ENCODE data around the gene MEIS3. TPM values are rescaled to one million over a fixed set of nuclear protein-coding genes. Genes with fewer than 3 reads are reported as not detected.

MEIS3 gene
- total and polyA plus RNA-seq, 2 donors (not counting 1 experiment from before 2014, with no cell fraction given) = 30.5 to 57.8 TPM

- no peaks in the 10 kb centered on the region for H3K9me3 ChIP-seq (ENCODE audit: control insufficient read depth, insufficient read depth, low read depth, low read length)
- no peak overlapping the region for H3K4me3 ChIP-seq (replicated peaks in 1 of 4; ENCODE audit: control extremely low read depth in 1 of 4, insufficient read depth in 1 of 4, low read depth in 3 of 4, low read length in 4 of 4)
- H3K4me1 ChIP-seq (ENCODE audit: control insufficient read depth, extremely low read depth, insufficient read depth, low read length) = no peaks in the 10 kb centered on the region
- H3K27me3 ChIP-seq (ENCODE audit: control insufficient read depth, insufficient read depth, low read length) = no peaks in the 10 kb centered on the region
- TF ChIP-seq EZH2 (IDR thresholded peaks at IDR 0.05; ENCODE audit: low read length, missing control alignments) = no peak
- TF ChIP-seq CTCF (conservative IDR thresholded peaks at IDR 0.05 in 1 of 2, IDR thresholded peaks at IDR 0.05 in 1 of 2; ENCODE audit: low read depth in 1 of 2, low read length in 2 of 2) = no peak
- no peak overlapping the region for H2AFZ ChIP-seq (ENCODE audit: low read length)
- H3K36me3 ChIP-seq (ENCODE audit: control insufficient read depth, insufficient read depth, low read length) = peaks cover 39% of the 10 kb centered on the region
- H3K27ac ChIP-seq (ENCODE audit: insufficient read depth, low read length) = no peak overlapping the region
- no peak overlapping the region for H3K9ac ChIP-seq (ENCODE audit: insufficient read depth, low read length)
- no peak overlapping the region for H3K4me2 ChIP-seq (ENCODE audit: extremely low read depth, insufficient read depth, low read length)
- no peak for DNase-seq (ENCODE audit: low read depth in 2 of 2)
- H3K79me2 ChIP-seq (ENCODE audit: control insufficient read depth, insufficient read depth, low read length) = no peaks in the 10 kb centered on the region
- no peaks in the 10 kb centered on the region for H4K20me1 ChIP-seq (ENCODE audit: control insufficient read depth, extremely low read depth, insufficient read depth, low read length)
Observed at GRCh38 chr19:47377208-47377701, 42.1 kb downstream of the MEIS3 start.

GRCh38 chr19:47376589-47377144 lies 42.7 kb downstream of the MEIS3 start:
- peaks cover 38% of the 10 kb centered on the region for H3K36me3 ChIP-seq (ENCODE audit: control insufficient read depth, insufficient read depth, low read length)

More at GRCh38 chr19:47376589-47377144, 42.7 kb downstream of the MEIS3 start:
- Histone ChIP-seq H3K4me2 (ENCODE audit: extremely low read depth, insufficient read depth, low read length) (no peak overlapping the region), H3K9ac (ENCODE audit: insufficient read depth, low read length) (no peak overlapping the region), H3K4me1 (ENCODE audit: control insufficient read depth, extremely low read depth, insufficient read depth, low read length) (no peaks in the 10 kb centered on the region), H3K79me2 (ENCODE audit: control insufficient read depth, insufficient read depth, low read length) (no peaks in the 10 kb centered on the region), H4K20me1 (ENCODE audit: control insufficient read depth, extremely low read depth, insufficient read depth, low read length) (no peaks in the 10 kb centered on the region), H3K27me3 (ENCODE audit: control insufficient read depth, insufficient read depth, low read length) (no peaks in the 10 kb centered on the region), H3K4me3 (replicated peaks in 1 of 4; ENCODE audit: control extremely low read depth in 1 of 4, insufficient read depth in 1 of 4, low read depth in 3 of 4, low read length in 4 of 4) (no peak overlapping the region), H3K27ac (ENCODE audit: insufficient read depth, low read length) (no peak overlapping the region), H2AFZ (ENCODE audit: low read length) (no peak overlapping the region), H3K9me3 (ENCODE audit: control insufficient read depth, insufficient read depth, low read depth, low read length) (no peaks in the 10 kb centered on the region)
- no peak for TF ChIP-seq EZH2 (IDR thresholded peaks at IDR 0.05; ENCODE audit: low read length, missing control alignments)
- no peak for TF ChIP-seq CTCF (conservative IDR thresholded peaks at IDR 0.05 in 1 of 2, IDR thresholded peaks at IDR 0.05 in 1 of 2; ENCODE audit: low read depth in 1 of 2, low read length in 2 of 2)
- no peak for DNase-seq (ENCODE audit: low read depth in 2 of 2)
